ENCODE measurements around the gene LUC7L2. TPM values are rescaled to one million over a fixed set of nuclear protein-coding genes. Genes with fewer than 3 reads are reported as not detected.
A peak's percentile ranks its signal among the peaks of the same experiment; 100 is the strongest.
"Not testable (repeated sequence)": the region's sequence is repeated elsewhere in the genome, so short reads cannot be mapped to it uniquely, and the experiment has no call there.

The LUC7L2 gene
- total RNA-seq, result 74.3 to 95.7 TPM (median 78.4 TPM) in 3 replicates
- long read RNA-seq, transcript LUC7L2-202 (10 exons, 2,645 nt), result major isoform, 129 of 214 reads
- long read RNA-seq, partial matches to known transcripts, result 43 of 214 reads
- long read RNA-seq, other reads (novel, unspliced or antisense), result 40 of 214 reads

GRCh38 chr7:139359366-139360209 lies at the start of gene LUC7L2:
Gene LUC7L2 (plus strand): TSS chr7:139359894. CDS start chr7:139360262, 368 bp downstream.
- peaks cover 35% of the 10 kb centered on the region for H3K4me1 Mint-ChIP-seq (ENCODE audit: low read depth)
- peak; percentile 100 for DNase-seq (ENCODE audit: low spot score)
- H3K27me3 Mint-ChIP-seq (ENCODE audit: low read depth), result no peaks in the 10 kb centered on the region
- peak within 1 kb of the TSS; percentile 100 for H3K27ac Mint-ChIP-seq (ENCODE audit: unreplicated experiment)
- peak; percentile 40 for TF ChIP-seq CTCF (IDR thresholded peaks at IDR 0.05)
- peaks cover 2% of the 10 kb centered on the region for H3K36me3 Mint-ChIP-seq (ENCODE audit: low read depth)
- H3K4me3 Mint-ChIP-seq (ENCODE audit: unreplicated experiment), result peak within 1 kb of the TSS; percentile 96
- no peaks in the 10 kb centered on the region for H3K9me3 Mint-ChIP-seq (ENCODE audit: low read depth)

GRCh38 chr7:139317939-139318505 lies 41.7 kb upstream of the LUC7L2 start:
- Mint-ChIP-seq H3K4me1 (ENCODE audit: low read depth) (no peaks in the 10 kb centered on the region), H3K4me3 (ENCODE audit: unreplicated experiment) (no peak overlapping the region), H3K27ac (ENCODE audit: unreplicated experiment) (no peak overlapping the region), H3K27me3 (ENCODE audit: low read depth) (no peaks in the 10 kb centered on the region), H3K36me3 (ENCODE audit: low read depth) (no peaks in the 10 kb centered on the region), H3K9me3 (ENCODE audit: low read depth) (no peaks in the 10 kb centered on the region)
- no peak for TF ChIP-seq CTCF (IDR thresholded peaks at IDR 0.05)
- DNase-seq (ENCODE audit: low spot score), result no peak

- Mint-ChIP-seq H3K4me3 (ENCODE audit: unreplicated experiment) (no peak overlapping the region), H3K27ac (ENCODE audit: unreplicated experiment) (no peak overlapping the region), H3K36me3 (ENCODE audit: low read depth) (no peaks in the 10 kb centered on the region), H3K4me1 (ENCODE audit: low read depth) (no peaks in the 10 kb centered on the region), H3K9me3 (ENCODE audit: low read depth) (no peaks in the 10 kb centered on the region), H3K27me3 (ENCODE audit: low read depth) (no peaks in the 10 kb centered on the region)
- DNase-seq (ENCODE audit: low spot score), result no peak
- peak; percentile 53 for TF ChIP-seq CTCF (IDR thresholded peaks at IDR 0.05)
Observed at GRCh38 chr7:139321071-139321745, 38.5 kb upstream of the LUC7L2 start.

GRCh38 chr7:139324709-139325108 lies 35.0 kb upstream of the LUC7L2 start:
- not testable (repeated sequence) for H3K9me3 Mint-ChIP-seq (ENCODE audit: low read depth); H3K4me3 Mint-ChIP-seq (ENCODE audit: unreplicated experiment); DNase-seq (ENCODE audit: low spot score); H3K4me1 Mint-ChIP-seq (ENCODE audit: low read depth); H3K27me3 Mint-ChIP-seq (ENCODE audit: low read depth); H3K27ac Mint-ChIP-seq (ENCODE audit: unreplicated experiment); H3K36me3 Mint-ChIP-seq (ENCODE audit: low read depth)

GRCh38 chr7:139328375-139328774 lies 31.3 kb upstream of the LUC7L2 start:
- Mint-ChIP-seq H3K36me3 (ENCODE audit: low read depth) (no peaks in the 10 kb centered on the region), H3K27ac (ENCODE audit: unreplicated experiment) (no peak overlapping the region), H3K9me3 (ENCODE audit: low read depth) (no peaks in the 10 kb centered on the region), H3K27me3 (ENCODE audit: low read depth) (no peaks in the 10 kb centered on the region), H3K4me3 (ENCODE audit: unreplicated experiment) (no peak overlapping the region), H3K4me1 (ENCODE audit: low read depth) (no peaks in the 10 kb centered on the region)
- TF ChIP-seq CTCF (IDR thresholded peaks at IDR 0.05), result no peak
- DNase-seq (ENCODE audit: low spot score), result no peak

Data from chondrocyte (in vitro differentiated cells).